Heart left ventricle (tissue), 16 donors: Measurements from ENCODE around the gene TNPO2. TPM values are rescaled to one million over a fixed set of nuclear protein-coding genes. Genes with fewer than 3 reads are reported as not detected.

Experiments used
- ATAC-seq, 4 donors: fragments of 200-7000 bp; cut with Tn5 transposase; one replicate each; pipeline ENCODE4 v1.9.1; 2020 to 2022; ENCODE audit warnings: moderate library complexity in 4 of 4, mild to moderate bottlenecking in 3 of 4, moderate number of reproducible peaks in 1 of 4
- DNase-seq, 5 donors: peaks; one replicate each; pipeline ENCODE4 v3.0.0-alpha.2; 2020
- H3K27ac ChIP-seq, 12 donors: fragments of 200-600 bp; sonication (generic) in 4 of 12; one replicate each; pipeline versions ENCODE4 v1.5.0 to v1.8.0; 2016 to 2022; ENCODE audit warnings: mild to moderate bottlenecking in 2 of 12
- H3K27me3 ChIP-seq, 9 donors: fragments of 200-600 bp; sonication (generic) in 2 of 9; one replicate each; pipeline versions ENCODE4 v1.5.1 to v1.8.0; 2016 to 2022; ENCODE audit warnings: mild to moderate bottlenecking in 3 of 9
- H3K36me3 ChIP-seq, 9 donors: fragments of 200-600 bp; sonication (generic) in 2 of 9; one replicate each; pipeline versions ENCODE4 v1.5.0 to v1.8.0; 2018 to 2022; ENCODE audit warnings: mild to moderate bottlenecking in 2 of 9
- H3K4me1 ChIP-seq, 12 donors: fragments of 200-600 bp; sonication (generic) in 4 of 12; one replicate each; pipeline versions ENCODE4 v1.5.0 to v1.8.0; 2016 to 2022; ENCODE audit warnings: mild to moderate bottlenecking in 3 of 12
- H3K4me3 ChIP-seq, 12 donors: fragments of 200-600 bp; sonication (generic) in 4 of 12; one replicate each; pipeline versions ENCODE4 v1.5.0 to v1.8.0; 2017 to 2022; ENCODE audit warnings: mild to moderate bottlenecking in 9 of 12, moderate library complexity in 4 of 12
- H3K9me3 ChIP-seq, 12 donors: fragments of 200-600 bp; sonication (generic) in 4 of 12; one replicate each; pipeline versions ENCODE4 v1.5.0 to v1.8.0; 2016 to 2022; ENCODE audit warnings: mild to moderate bottlenecking in 1 of 12
- POLR2A ChIP-seq, 2 donors: fragments of 450-650 bp; IDR thresholded peaks; one replicate each; pipeline ENCODE4 v1.6.1; 2017; ENCODE audit warnings: antibody characterized with exemption in 2 of 2, mild to moderate bottlenecking in 2 of 2, moderate library complexity in 2 of 2
- WGBS, 4 donors: extraction: QIAGEN DNeasy Blood & Tissue Kit in 2 of 4; methylation state at CpG; one replicate each; pipeline versions ENCODE4 v1.1.5 to v1.1.7; 2013 to 2018; 5-methylcytosine and 5-hydroxymethylcytosine counted together
- intact Hi-C, 10 donors: fragments of 100-400 bp; cut with DNase I; formaldehyde crosslinking; loops; one replicate each; pipeline versions ENCODE4 v1.11.1 to v1.14.2; 2022
- polyA plus RNA-seq, 2 donors: library from polyadenylated mRNA; stranded (reverse); fragments of 200-250 nt; gene quantifications; one replicate each; pipeline ENCODE4 v1.2.3, GENCODE V29; 2013
- total RNA-seq, 9 donors: library from RNA; depleted of rRNA in 2 of 9; stranded (reverse); fragments of >200 nt in 2 of 9; fragmentation: NEBNext Ultra II Directional in 3 of 9; extraction: Animal tissue kit (Norgen Biotek cat#: 25700) in 3 of 9; gene quantifications; one replicate each; pipeline versions ENCODE4 v1.1.0 to v1.2.4, GENCODE V29; 2016 to 2023
- TF ChIP-seq, protein P1 (sequence below), 12 donors: fragments of 200-600 bp; sonication (generic) in 4 of 12; IDR thresholded peaks; one replicate each; pipeline versions ENCODE4 v1.5.0 to v1.8.0; 2018 to 2022; ENCODE audit warnings: antibody characterized with exemption in 12 of 12, mild to moderate bottlenecking in 5 of 12
- donor health status: ischemic (EF 13 %, LVEDD 7.1; RV severe dilation, severe dysfunction).
- donor health status: healthy with polysubstance abuse.
- donor health status: DM: no; HTN: yes; CAD: no.
- donor health status: DM: no; HTN: no; CAD: no.
- donor health status: ischemic (EF 25% LVEDD 6.9; RV normal size, moderate dysfunction).
- donor health status: ischemic (EF 25% LVEDD 5.7; RV mildly dilated, moderate dysfunction).
- donor health status: healthy.
- donor health status: DM: yes; HTN: yes; CAD: no.
- donor health status: ischemic (EF 35%, LVEDD 5.7; RV mildly dilated, moderate dysfunction).
- donor health status: nonischemic (EF 11% LVEDD 7.7; RV severe dilation, severe dysfunction).
- donor health status: DM: yes; HTN: yes; CAD: no.
- donor health status: PGD.
- donor health status: ischemic (EF 29% LVEDD 5.4; RV normal size, mild dysfunction).
- donor health status: nonischemic (EF 23%, LVEDD 6.1; RV moderate dilation, normal function).

The TNPO2 gene
- total and polyA plus RNA-seq, 11 donors: 18.0 to 57.4 (median 37.0) TPM

DNA sequence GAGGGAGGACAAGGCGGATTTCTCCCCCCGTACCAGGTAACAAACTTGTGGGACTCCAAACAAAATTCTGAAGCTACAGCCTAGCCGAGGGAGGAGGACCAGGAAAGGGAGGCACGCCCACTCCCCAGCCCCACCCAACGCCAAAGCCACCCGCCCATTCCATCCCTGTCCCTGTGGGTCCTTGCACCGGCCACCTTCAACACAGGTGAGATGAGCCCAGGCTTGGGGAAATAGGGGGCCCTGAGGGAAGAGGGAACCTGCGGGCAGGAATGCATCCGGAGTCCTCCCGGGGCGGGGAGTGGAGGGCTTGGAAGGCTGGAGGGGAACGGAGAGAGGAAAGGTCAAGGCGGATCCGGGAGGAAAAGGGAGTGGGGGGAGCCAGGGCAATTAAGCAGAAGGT lies 27.9 kb upstream of the TNPO2 start, which contains the start of gene BEST2:
Gene BEST2 (plus strand): TSS at position 157 of the 400 bp plus-strand sequence. CDS start 802 bp downstream, outside the sequence.
- no peak for TF ChIP-seq POLR2A (IDR thresholded peaks at IDR 0.05)
- TF ChIP-seq, protein P1, sequence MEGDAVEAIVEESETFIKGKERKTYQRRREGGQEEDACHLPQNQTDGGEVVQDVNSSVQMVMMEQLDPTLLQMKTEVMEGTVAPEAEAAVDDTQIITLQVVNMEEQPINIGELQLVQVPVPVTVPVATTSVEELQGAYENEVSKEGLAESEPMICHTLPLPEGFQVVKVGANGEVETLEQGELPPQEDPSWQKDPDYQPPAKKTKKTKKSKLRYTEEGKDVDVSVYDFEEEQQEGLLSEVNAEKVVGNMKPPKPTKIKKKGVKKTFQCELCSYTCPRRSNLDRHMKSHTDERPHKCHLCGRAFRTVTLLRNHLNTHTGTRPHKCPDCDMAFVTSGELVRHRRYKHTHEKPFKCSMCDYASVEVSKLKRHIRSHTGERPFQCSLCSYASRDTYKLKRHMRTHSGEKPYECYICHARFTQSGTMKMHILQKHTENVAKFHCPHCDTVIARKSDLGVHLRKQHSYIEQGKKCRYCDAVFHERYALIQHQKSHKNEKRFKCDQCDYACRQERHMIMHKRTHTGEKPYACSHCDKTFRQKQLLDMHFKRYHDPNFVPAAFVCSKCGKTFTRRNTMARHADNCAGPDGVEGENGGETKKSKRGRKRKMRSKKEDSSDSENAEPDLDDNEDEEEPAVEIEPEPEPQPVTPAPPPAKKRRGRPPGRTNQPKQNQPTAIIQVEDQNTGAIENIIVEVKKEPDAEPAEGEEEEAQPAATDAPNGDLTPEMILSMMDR (IDR thresholded peaks at IDR 0.05): no peak
- Histone ChIP-seq H3K4me3 (no peak within 1 kb of the TSS), H3K4me1 (no peaks in the 10 kb centered on the region), H3K36me3 (peaks cover 0 to 17% (median 15%) of the 10 kb centered on the region in 9 donors), H3K27me3 (peaks cover 0 to 13% (median 3%) of the 10 kb centered on the region in 9 donors), H3K9me3 (peaks cover 0 to 12% (median 0%) of the 10 kb centered on the region in 12 donors), H3K27ac (no peak within 1 kb of the TSS)
- 49 to 57% (median 54%) methylated on average over 14 of the region's 14 CpGs for WGBS, 4 donors
- intact Hi-C loops: no loop called here
- ATAC-seq (no peak), DNase-seq (no peak)

DNA sequence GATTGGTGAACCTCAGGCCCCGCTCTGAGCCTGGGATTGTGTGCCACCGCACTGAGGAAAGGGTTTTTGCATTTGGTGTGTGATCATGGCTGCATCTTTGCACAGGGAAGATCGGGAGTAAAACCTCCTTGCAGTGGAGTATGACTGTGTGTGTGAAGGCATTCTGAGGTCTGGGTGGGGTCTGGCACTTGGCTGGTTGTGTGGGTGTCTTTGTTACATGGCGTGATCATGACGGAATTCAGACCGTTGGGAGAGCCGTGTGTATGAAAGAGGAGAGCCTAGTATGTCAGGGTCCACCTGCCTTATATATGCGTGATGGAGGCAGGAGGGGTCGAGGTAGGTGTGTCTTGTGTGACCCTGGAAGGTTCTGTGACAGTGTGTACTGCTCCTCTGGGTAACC lies 27.1 kb upstream of the TNPO2 start:
- intact Hi-C loops: no loop called here
- H3K4me1 ChIP-seq: no peaks in the 10 kb centered on the region
- no peak overlapping the region for H3K27ac ChIP-seq
- peaks cover 0 to 25% (median 23%) of the 10 kb centered on the region in 9 donors for H3K36me3 ChIP-seq
- H3K27me3 ChIP-seq: peaks cover 0 to 13% (median 3%) of the 10 kb centered on the region in 9 donors
- no peak for TF ChIP-seq POLR2A (IDR thresholded peaks at IDR 0.05)
- ATAC-seq (no peak), DNase-seq (no peak)
- peaks cover 0 to 12% (median 0%) of the 10 kb centered on the region in 12 donors for H3K9me3 ChIP-seq
- 65 to 74% (median 69%) methylated on average over 9 of the region's 9 CpGs for WGBS, 4 donors
- no peak overlapping the region for H3K4me3 ChIP-seq

DNA sequence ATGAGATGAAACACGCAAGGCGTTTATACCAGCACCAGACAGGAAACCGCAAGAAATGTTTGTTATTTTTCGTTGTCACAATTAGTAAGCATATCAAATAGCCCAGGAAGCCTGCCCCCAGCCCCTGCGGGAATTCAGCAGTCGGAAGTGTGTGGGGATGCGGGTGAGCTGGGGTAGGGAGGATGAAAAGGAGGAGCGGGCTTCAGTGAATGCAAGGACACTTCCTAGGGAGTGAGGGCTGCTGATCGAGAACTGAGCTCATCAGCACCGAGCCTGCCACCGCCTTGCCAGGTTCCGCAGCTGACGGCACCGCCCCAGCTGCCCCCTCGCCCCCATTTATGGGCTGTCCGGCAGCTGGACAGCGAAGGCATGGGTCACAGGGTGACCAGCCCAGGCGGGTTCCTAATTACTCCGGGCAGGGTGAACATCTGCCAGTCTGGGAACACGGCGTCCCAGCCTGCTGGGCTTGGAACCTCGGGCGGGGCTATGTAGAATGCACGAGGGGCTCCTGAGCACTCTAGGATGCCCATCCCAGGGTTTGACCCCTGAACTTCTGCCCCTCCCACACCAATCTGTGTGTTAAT lies 26.3 kb upstream of the TNPO2 start:
- no peak for DNase-seq

DNA sequence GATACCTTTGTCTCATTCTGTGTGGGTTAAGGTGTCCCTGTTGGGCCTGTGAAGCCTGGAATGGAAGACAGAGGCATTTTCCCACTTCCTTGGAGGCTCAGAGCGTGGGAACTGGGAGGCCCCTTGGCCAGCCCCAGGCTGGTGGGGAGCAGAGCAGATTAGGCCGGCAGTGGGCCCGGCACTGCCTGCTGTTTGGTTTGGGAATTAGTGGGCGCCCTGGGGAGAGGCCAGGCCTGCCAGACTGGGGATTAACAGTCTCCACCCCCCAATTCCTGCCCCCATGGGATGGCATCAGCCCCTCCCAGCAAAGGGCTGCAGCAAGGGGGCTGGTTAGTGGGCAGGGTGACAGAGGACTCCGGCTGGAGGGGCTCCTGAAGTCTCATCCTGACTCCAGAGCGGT lies 24.8 kb upstream of the TNPO2 start:
- peaks cover 0 to 13% (median 3%) of the 10 kb centered on the region in 9 donors for H3K27me3 ChIP-seq
- DNase-seq (no peak), ATAC-seq (no peak)
- intact Hi-C loops: no loop called here
- H3K9me3 ChIP-seq: peaks cover 0 to 12% (median 0%) of the 10 kb centered on the region in 12 donors
- H3K4me3 ChIP-seq: no peak overlapping the region
- H3K36me3 ChIP-seq: peaks cover 0 to 44% (median 40%) of the 10 kb centered on the region in 9 donors
- TF ChIP-seq, protein P1 (IDR thresholded peaks at IDR 0.05): no peak
- TF ChIP-seq POLR2A (IDR thresholded peaks at IDR 0.05): no peak
- H3K27ac ChIP-seq: no peak overlapping the region
- WGBS, 4 donors: 70 to 79% (median 72%) methylated on average over 4 to 6 of the region's 6 CpGs
- no peaks in the 10 kb centered on the region for H3K4me1 ChIP-seq

More for the DNA sequence above, 26.3 kb upstream of the TNPO2 start:
- Histone ChIP-seq H3K9me3 (peaks cover 0 to 12% (median 0%) of the 10 kb centered on the region in 12 donors), H3K4me3 (no peak overlapping the region), H3K27me3 (peaks cover 0 to 13% (median 3%) of the 10 kb centered on the region in 9 donors), H3K36me3 (peaks cover 0 to 33% (median 31%) of the 10 kb centered on the region in 9 donors), H3K4me1 (no peaks in the 10 kb centered on the region), H3K27ac (no peak overlapping the region)
- no peak for ATAC-seq
- intact Hi-C loops: no loop called here
- WGBS, 4 donors: 36 to 48% (median 42%) methylated on average over 24 of the region's 24 CpGs
- no peak for TF ChIP-seq POLR2A (IDR thresholded peaks at IDR 0.05)
- TF ChIP-seq, protein P1 (IDR thresholded peaks at IDR 0.05): no peak
